Measurements from ENCODE around the gene DPH7.
"Not testable (repeated sequence)": the region's sequence is repeated elsewhere in the genome, so short reads cannot be mapped to it uniquely, and the experiment has no call there.

DPH7 gene

DNA sequence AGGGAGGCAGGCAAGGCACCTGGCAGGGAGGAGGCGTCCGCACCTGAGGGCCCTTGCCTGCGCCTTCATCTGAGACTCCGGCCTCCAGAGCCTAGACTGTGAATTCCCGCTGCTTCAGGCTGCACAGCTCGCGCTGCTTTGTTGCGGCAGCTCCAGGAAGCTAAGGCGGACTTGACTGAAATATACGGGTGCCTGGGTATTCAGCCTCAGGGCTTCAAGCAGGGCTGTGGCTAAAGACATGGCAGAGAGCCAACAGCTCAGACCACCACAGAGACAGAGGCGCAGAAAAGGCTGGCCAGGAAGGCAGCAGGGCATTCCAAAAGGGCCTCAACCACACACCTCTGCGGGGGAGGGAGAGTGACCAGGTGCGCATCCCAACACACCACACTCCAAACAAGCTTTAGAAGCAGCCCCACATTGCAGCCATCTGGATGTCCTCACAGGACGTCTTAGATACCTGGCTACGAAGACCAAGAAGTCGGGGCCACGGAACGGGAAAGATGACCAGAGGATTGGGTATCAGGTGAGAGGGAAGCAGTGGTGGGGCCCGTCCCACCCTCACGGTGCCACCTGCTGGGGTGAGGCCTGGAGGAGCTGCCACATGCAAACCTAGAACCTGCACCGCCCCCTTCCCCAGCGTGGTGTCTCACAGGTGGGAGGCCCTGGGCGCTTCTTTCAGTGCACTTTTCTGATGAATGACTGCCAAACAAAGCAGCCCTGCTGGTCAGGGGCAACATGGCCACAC lies 1.7 kb upstream of the DPH7 start:
- DNase-seq = no peak

DNA sequence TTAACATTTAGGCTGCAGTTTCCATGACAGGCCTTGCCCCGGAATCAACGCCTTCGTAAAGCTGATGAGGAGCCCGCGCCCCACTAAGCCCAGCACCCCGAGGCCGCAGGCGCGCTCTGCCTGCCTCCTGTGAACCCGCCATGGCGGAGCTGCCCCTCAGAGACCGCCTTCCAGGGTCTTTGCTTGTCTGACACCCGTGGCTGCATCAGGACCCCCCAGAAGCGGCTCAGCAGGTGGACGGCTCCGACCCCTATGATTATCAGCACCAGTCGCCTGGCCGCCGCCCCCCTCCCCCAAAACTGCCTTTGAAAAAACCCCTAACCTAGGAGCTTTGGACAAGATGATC lies 507 bp upstream of the DPH7 start:
- DNase-seq = no peak

GRCh38 chr9:137575716-137576411 lies 2.9 kb downstream of the DPH7 start:
- DNase-seq = no peak

GRCh38 chr9:137575364-137575715 lies 3.4 kb downstream of the DPH7 start:
- DNase-seq = no peak

DNA sequence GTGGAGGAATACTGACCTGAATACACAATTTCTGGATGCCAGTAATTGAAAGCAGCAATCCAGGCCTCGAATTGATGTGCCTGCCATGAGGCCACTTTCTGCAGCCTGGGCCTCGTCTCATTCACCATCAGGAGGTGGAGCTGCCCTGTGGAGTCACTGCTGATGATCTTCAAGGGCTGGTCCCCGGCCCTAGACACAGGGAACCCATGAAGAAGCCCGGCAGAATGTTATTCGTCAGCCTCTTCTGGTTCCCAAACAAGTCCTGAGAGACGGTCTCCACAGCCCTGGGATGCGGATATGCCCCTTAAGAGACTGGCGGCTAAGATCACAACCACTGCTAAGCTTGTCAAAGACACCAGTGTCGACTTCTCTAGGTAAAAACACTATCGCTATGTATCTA lies 4.5 kb downstream of the DPH7 start:
- DNase-seq = no peak

DNA sequence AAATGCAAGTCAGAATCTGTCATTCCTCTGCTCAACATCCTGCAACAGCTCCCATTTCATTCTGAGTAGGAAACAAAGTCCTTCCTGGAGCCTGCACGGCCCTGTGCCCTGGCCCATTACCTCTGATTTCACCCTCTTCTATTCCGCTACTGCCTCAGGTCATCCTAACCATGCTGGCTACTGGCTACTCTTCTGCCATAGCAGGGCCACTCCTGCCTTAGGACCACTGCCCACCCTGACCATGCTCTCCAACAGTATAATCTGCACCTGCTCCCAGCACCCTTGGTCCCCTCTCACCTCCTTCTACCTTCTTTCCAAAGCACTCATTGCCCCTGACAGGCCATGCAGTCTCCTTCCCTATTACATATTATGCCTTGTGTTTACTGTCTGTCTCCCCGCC lies 8.2 kb downstream of the DPH7 start:
- DNase-seq = no peak

DNA sequence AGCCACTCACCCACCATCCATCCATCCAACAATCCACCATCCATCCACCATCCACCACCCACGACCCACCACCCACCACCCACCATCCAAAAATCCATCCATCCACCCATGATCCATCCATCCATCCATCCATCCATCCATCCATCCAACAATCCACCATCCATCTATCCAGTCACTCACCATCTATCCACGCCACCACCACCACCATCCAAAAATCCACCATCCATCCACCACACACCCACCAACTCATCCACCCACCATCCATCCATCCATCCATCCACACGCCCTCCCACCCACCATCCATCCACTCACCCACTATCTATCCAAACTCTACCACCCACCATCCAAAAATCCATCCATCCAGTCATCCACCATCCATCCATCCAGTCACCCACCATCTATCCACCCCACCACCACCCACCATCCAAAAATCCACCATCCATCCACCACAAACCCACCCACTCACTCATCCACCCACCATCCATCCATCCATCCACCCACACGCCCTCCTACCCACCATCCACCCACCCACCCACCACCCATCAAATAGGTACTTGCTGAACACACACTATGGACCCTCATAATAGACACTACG lies 9.0 kb downstream of the DPH7 start:
- no peak for DNase-seq

- DNase-seq = not testable (repeated sequence)
These were observed 10.3 kb downstream of the DPH7 start for GRCh38 chr9:137568445-137568844.

- no peak for DNase-seq
These were observed 13.8 kb downstream of the DPH7 start for GRCh38 chr9:137564817-137565411.

DNA sequence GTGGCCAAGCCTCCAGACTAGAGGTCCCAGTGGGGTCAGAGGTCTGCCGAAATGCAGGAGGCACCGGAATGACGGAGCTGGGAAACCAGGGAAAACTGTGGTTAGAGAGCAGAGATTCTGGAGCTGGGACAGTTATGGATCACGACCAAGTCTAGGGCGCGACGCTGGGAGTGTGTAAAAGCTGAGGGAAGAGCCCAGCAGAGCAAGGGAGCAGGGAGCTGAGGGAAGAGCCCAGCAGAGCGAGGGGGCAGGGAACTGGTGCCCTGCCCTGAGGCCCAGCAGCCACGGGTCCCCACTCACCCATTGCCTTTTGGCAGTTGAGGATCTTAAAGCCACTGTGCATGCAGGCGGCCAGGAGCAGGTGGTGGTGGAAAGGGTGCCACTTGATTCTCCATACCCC lies 14.6 kb downstream of the DPH7 start:
- DNase-seq = no peak

GRCh38 chr9:137558127-137558526 lies 20.6 kb downstream of the DPH7 start:
- DNase-seq = no peak

DNA sequence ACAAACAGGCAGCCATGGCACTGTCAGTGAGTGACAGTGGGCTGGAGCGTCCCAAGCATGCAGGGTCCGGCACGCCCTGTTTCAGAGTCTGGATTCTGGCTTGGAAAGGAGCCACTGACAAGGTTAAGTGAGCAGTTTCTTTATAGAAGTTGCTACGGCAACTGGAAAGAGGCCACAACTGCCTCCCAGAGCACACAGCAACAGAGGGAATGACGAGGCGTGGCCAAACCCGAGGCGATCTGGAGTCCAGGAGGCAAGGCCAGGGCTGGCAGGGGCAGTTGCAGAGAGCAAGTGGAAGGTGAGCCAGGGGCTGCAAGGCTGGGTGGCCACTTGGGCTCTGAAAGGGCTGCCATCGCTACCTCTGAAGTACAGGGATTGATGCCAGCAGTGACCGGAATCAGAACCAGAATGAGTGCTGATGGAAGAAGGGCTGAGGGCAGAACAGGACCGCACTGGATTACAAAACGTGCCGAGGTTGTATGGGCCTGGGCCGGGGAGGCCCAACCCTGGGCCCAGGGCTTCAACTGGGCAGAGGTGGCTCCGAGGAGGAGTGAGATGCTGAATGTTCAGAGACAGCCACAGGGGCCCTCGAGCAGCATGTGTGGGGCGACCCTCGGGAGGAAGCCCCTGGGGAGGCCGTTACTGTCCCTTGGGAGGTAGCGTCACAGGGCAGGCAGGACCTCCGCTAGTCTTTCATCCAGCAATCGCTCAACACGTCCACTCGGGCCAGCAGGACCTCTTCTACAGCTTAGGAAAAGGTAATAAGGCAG lies 22.5 kb downstream of the DPH7 start:
- DNase-seq = no peak

DNA sequence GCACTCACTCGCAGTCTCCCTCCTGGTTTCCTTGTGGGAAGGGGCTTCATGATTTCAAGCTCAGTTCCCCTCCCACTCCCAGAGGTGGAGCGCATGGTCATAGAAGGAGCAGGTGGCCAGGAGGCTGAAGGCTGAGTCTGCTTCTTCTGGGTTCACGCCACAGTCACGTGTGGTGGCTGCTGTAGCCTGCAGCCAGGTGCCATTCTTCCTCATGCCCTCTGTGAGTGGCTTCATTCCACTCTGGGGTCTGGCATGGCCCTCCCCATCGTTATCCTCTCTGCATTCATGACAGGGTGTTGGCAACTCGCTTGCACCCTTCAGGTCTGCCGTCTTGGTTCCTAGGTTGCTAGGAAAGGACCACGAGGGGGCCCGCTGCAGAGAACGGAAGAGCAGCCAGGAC lies 23.5 kb downstream of the DPH7 start:
- no peak for DNase-seq

- no peak for DNase-seq
These were observed 24.4 kb downstream of the DPH7 start for GRCh38 chr9:137554349-137554748.

- DNase-seq = not testable (repeated sequence)
These were observed 25.1 kb downstream of the DPH7 start for GRCh38 chr9:137553654-137554053.

- no peak for DNase-seq
These were observed 26.5 kb downstream of the DPH7 start for GRCh38 chr9:137552022-137552768.

DNA sequence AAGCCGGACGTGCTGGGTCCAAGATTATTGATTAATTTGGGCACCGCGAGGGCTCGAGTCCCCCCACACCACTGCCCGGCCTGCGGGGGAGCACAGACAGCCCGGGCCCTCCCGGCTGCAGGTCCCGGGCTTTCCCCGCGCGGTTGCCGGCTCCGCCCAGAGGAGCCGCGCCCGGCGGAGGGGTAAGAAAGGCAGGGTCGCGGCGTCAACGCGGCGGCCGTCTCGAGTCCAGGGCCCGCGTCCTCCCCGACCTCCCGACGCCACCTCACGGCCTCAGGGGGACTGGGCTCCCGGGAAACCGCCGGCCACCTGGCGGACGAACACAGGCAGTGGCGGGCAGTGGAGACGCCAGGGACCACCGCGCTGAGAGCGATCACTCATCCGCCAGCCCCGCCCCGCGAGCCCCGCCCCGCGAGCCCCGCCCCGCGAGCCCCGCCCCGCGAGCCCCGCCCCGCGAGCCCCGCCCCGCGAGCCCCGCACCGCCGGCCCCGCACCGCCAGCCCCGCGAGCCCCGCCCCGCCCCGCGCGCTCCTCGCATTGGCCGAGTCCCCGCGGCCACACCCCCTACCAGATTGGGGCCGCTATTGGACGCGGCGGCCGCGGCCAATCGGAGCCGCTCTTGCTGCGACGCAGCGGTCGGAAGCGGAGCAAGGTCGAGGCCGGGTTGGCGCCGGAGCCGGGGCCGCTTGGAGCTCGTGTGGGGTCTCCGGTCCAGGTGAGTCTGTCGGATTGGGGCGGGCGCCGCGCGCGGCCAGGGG lies 27.3 kb downstream of the DPH7 start, which contains the start of gene MRPL41:
TSS of gene MRPL41 (plus strand) at position 616 of the 758 bp plus-strand sequence. CDS start 203 bp downstream, outside the sequence.
- no peak for DNase-seq

DNA sequence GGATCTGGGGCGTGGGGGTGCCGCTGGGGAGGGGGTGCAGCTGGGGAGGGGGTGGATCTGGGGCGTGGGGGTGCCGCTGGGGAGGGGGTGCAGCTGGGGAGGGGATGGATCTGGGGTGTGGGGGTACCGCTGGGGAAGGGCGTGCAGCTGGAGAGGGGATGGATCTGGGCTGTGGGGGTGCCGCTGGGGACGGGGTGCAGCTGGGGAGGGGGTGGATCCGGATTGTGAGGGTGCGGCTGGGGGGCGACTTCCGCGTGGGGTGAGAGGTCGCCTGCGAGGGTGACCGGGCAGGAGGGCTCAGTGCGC lies 27.8 kb downstream of the DPH7 start:
- DNase-seq = not testable (repeated sequence)

DNA sequence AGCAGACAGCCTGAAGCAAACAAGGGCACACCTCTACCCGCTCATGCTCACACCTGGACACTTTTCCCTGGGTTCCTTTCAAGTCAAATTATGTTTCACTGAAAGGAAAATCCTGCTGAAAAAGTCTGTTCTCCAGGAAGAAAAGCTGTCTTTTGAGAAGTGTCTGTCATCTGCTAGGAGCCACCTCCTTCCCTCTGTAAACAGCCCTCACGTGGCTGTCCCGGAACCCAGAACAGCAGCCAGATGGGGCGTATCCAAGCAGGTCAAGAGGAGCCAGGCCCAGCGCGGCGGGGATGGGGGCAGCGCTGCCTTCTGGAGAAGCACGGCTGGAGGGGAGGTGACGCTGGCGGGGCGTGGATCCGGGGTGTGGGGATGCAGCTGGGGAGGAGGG lies 28.5 kb downstream of the DPH7 start, which contains the start of gene PNPLA7:
TSS of gene PNPLA7 (minus strand) at position 172 of the 391 bp plus-strand sequence. CDS start 205 bp downstream, outside the sequence.
- no peak for DNase-seq

DNA sequence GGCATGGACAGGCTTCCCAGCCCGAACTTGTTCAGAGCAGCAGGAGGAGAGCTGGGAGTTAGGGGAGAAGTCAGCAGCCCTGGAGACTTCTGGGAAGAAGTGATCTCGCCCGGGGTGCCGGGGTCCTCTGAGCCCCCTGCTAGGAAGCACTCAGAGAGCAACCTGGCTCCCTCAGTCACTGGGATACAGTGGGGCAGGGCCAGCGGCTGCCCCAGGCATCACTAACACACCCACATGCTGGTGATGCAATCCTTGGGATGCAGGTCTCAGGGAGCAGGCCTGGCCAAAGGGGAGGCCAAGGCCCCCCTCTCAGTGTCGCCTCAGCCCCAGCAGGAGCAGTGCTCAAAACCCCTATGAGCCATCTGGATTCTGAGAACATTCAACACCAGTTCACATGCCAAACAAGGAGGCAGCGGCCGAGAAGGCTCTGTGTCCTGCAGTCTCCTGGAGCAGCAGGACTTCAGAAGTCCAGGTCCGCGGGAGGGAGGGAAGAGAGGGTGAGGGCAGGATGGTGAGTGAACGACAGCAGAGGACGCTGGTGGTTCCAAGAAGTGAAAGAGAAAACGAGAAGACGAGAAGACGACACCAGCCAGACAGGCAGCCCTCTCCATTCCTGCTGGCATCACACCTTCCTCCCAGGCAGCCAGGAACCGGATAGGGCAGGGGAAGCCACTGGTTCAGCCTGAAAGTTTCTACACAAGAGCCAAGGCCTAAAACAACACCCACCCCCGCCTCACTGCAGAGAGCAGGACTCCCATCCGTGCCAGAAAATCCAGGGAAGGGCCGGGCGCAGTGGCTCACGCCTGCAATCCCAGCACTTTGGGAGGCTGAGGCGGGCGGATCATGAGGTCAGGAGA lies 30.8 kb downstream of the DPH7 start:
- DNase-seq = no peak

- no peak for DNase-seq
These were observed 33.6 kb downstream of the DPH7 start for GRCh38 chr9:137545123-137545522.
